HG02884 (cell line): ENCODE measurements around the gene TJP3.

Source experiments
- ATAC-seq: cut with Tn5 transposase; IDR thresholded peaks from one replicate; pipeline ENCODE4 v1.9.1; 2021; ENCODE audit warnings: mild to moderate bottlenecking, moderate library complexity; ENCODE audit not compliant: unreplicated experiment

The TJP3 gene

DNA sequence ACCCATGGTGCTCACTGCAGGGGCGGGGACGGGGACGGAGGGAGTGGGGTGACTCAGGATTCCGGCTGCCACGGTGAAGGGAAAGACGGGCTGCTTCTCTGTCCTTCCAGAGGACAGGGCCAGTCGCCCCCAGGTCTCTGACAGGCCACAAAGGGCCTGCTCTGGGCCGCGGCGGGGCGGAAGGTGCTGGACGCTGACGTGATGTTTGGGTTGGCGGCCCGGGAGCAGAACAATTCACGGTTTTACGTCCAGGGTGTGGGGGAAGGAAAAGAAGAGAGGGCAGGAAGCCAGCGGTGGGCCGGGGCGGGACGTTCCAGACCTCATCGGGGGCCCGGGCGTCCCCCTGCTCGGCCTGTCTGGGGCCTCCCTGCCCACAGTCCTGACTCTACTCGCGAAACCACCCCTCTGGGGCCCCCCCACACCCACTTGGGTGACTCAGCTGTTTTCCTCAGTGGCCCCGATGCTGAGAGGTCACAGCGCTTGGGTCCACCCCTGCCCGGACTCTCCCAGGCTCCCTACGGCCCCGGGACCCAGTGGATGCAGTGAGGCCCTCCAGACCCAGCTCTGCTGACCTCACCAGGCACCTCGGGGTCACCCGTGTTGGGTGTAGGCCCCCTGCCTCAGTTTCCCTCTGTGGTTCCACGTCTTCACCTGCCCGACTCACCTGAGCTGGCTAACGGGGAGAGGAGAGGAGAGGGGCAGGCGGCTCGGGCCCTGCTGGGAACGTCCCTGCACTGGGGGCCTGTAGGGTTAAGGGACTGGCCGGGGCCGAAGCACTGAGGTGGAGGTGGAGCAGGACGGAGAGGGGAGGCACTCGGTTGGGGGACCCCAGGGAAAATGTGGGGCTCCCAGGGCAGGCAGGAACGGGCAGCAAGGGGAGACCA lies 37.1 kb upstream of the TJP3 start:
- ATAC-seq = no peak

DNA sequence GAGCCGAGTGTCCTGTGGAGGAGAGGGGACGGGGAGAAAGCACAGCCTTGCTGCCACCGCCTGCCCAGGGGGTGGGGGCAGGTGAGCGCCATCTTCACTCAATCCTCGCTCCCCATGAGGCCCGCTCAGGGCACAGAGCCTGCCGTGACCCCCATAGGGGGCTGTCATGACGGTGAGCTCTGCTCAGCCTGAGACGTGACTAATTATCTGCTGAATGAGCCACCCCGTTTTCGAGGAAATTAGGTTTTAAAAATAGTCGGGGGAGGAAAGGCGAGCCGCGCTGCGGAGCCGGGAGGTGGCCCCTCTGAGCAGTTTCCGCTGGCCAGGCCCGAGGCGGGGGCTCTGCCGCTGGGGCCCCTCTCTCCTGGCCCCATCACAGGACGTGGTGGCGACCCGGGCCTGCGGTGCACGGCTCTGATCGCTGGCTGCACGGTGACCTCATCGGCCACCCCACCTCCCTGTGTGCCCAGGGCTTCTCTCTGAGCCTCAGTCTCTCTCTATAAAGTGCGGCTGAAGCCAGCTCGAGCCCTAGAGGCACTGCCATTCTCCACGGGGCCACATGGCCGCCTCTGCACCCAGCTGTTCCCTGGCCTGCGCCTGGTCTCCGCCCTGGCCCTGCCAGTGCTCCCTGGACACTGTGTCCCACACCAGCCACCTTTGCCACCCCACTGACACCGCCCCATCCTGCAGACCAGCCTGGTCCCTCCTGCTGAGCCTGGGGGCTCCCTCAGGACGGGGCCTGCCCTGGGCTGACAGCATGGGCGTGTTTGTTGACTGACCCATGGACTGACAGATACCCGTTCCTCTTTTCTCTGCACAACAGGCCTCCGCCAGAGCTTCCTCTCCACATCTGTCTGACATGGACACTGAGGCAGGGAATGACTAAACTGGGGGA lies 36.3 kb upstream of the TJP3 start:
- ATAC-seq = no peak

DNA sequence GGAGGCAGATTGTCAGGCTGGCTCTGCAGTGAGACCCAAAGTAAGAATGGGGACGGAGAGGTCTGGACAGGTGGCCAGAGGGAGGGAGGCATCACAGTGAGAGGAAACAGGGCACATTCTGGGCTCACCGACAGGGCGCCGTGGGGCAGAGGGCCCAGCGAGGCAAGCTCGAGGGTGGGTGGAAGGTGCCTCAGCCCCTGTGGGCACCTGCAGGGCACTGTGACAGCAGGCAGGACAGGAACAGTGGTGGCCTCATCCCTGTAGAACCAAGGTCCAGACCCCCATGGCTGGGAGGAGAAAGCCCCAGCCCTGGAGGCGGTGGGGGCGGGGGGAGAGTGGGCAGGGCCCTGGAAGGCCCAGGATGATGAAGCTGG lies 35.6 kb upstream of the TJP3 start:
- no peak for ATAC-seq

DNA sequence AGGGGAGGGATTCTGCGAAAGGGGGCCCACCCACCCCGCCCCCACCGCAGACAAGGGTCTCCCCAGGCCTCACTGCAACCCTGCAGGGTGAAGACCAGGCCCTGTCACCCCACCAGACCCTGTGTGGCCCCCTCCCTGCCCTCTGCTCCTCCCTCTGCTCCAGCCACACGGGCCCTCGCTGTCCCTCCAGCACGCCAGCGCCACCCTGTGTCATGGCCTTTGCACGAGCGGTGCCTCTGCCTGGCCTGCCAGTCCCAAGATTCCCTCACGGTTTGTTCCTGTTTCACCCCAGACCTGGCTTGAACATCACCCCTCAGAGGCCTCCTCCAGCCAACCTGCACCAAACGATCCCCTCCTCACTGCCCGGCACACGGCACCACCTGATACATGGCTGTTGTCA lies 35.2 kb upstream of the TJP3 start:
- ATAC-seq = no peak

DNA sequence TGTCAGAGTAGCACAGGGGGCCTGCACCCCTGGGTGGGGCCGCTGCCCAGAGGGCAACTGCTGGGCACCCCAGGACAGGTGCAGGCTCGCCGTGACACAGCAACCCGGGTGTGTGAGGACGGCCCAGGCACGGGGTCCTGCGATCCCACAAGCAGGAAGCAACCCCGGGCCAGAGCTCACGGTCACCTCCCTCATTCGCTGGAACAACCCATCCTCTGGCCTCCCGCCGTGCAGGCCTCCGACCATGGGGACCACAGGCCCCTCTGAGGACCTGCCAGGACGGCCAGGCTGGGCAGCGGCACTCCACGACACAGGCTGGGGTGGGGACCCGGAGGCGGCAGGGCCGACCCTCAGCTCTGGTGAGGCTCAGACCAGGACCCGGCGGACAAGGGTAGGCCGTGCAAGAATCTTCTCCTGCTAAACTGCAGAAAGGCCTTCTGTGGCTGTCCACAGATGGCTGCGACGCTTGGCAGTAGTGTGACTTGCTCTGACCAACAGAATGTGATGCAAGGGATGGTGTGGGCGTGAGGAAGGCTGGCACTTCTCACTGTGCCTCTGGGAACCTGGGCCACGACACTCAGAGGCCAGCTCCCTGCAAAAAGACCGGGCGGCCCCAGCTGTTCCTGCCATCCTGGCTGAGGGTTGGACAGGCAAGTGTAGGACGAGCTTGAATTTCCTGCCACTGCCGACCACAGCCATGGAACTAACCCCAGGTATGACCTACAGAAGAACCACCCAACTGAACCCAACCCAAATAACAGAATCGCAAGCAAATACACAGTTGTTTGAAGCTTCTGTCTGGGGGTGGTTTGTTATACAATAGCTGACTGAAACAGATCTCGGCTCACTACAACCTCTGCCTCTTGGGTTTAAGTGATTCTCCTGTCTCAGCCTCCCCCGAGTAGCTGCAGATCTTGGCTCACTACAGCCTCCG lies 34.4 kb upstream of the TJP3 start:
- no peak for ATAC-seq

DNA sequence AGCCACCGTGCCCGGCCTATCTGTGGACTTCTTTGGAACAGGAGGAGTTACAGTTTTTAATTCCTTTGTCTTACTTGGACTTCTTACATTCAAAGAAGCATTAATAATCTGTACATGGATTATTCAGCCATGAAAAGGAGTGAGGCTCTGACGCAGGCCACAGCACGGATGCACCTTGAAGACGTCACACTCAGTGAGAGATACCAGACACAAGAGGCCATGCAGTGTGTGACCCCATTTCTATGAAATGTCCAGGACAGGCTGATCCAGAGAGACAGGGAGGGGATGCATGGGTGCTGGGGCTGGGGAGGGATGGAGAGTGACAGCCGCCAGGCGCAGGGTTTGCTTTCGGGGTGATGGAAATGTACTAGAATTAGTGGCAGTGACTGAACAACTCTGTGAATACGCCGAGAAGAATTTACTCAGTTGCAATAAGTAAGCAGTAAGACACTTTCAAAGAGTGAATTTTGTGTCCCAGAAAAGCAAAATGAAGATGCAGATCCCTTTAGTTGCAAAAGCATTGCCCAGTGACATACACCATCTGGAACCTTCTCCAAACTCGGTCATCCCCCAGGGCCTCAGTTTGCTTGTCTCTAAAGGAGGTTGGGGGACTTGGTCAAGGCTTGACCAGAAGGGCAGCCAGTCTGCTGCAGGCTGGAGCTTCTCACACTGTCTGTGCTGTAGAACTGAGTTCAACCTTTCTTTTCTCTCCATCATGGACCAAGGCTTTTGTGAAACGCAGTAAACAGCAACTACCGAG lies 33.2 kb upstream of the TJP3 start:
- no peak for ATAC-seq

DNA sequence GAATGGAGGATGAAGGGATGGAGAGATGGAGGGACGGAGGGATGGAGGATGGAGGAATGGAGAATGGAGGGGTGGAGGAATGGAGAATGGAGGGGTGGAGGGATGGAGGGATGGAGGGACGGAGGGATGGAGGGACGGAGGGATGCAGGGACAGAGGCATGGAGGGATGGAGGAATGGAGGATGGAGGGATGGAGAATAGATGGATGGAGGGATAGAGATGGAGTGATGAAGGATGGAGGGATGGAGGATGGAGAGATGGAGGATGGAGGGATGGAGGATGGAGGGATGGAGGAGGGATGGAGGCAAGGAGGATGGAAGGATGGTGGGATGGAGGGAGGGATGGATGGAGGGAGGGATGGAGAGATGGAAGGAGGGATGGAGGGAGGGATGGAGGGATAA lies 30.0 kb upstream of the TJP3 start:
- ATAC-seq = no peak

DNA sequence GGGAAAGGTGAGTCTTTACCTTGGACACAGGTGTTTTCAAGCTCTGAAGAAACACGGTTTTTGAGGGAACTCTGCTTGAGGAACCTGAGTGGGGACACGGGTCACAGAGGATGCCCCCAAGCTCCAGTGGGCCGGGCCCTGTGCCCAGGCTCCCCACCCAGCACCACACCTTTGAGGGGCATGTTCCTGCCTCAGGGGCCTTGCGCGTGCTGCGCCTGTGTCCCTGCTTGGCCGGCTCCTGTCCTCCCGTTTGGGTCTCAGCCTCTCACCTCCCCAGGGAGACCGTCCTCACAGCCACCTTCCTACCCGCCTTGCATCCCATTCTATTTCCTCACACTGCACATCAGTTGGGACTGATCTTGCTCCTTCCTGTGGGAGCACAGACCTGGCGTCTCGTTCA lies 29.0 kb upstream of the TJP3 start:
- no peak for ATAC-seq

DNA sequence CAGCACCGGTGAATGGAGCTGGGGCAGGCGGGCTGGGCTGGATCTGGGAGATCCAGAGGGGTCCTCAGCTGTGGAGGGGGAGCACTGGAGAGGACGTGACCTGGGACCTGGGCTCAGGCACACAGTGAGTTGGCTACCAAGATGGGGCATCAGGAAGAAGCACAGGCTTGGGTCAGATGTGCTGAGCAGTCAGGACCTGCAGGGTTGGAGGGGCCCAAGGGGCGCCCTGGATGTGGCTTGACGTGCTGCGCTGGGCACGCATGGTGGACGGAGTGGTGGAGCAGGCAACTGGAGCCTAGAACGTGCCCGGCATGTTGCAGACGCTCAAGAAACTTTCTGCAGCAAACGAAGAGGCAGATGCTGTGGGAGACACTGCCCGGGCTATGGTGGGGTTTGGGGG lies 28.6 kb upstream of the TJP3 start:
- no peak for ATAC-seq

DNA sequence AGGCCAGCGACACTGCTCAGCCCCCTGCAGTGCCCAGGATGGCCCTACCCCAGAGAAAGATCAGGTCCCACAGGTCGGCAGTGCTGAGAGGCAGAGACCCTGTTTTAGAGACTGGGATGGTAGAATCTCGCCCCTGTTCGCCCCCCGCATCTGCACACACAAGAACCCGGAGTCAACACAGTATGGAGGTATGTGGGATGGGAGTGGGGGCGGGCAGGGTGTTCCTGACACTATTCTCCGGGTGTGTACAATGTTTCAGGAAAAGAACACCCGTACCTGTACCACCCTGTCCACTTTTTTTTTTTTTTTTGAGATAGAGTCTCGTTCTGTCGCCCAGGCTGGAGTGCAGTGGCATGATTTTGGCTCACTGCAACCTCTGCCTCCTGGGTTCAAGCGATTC lies 27.2 kb upstream of the TJP3 start:
- ATAC-seq = no peak

DNA sequence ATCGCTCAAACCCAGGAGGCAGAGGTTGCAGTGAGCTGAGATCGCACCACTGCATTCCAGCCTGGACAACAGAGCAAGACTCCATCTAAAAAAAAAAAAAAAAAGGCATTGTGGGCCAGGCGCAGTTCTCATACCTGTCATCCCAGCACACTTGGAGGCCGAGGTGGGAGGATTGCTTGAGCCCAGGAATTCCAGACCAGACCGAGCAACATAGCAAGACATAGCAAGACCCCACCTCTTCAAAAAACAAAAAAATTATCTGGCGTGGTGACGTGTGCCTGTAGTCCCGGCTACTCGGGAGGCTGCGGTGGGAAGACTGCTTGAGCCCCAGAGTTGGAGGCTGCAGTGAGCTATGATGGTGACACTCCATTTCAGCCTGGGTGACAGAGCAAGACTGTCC lies 25.9 kb upstream of the TJP3 start:
- no peak for ATAC-seq

DNA sequence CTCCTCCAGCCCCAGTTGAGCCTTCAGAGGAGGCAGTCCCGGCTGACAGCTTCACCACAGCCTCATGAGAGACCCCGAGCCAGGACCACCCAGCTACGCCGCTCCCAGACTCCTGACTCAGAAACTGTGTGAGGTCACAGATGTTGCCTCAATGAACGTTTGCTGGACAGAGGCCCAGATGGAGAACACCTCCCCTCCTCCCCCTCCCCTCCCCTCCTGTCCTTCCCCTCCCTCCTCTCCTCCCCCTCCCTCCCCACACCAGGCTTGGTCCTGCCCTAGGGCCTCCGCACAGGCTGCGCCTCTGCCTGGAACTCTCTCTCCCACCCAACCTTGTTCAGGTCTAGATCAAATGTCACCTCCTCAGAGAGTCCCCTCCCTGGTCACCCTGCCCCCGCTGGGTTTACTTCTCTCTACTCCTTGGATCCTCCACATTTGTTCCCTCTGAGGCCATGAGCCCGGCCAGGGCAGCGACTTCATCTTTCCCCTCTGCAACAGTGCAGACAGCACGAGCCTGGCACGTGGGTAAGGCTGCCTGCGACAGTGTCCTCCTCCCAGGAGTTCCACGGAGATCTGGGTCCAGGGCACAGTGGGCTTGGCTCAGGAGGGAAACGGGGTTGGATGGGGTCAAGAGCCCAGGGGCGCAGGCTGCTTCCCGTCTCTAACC lies 25.3 kb upstream of the TJP3 start:
- no peak for ATAC-seq

DNA sequence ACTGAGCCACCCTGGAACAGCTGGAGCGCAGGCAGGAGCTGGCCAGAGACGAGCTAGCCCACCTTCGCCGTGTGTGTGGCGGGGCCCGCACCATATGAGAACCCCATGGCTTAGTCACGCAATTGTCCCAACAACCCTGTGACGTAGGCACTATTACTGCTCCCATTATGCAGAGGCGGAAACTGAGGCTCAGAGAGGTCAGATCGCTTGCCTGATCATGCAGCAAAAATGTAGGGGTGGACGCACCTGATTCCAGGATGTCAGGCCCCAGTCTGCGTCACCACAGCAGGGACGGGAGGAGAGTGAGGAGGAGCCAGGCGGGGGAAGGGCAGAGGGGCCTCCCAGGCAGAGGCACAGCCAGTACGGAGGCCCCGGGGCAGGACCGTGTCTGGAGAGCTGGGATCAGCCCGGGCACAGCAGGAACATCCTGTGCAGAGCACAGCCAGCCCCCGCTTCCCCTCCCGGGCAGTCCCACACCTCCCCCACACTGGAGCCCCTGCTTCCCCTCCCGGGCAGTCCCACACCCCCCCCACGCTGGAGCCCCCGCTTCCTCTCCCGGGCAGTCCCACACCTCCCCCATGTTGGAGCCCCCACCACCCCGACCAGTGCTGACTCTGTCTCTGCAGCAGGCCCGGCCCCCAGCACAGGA lies 24.7 kb upstream of the TJP3 start:
- no peak for ATAC-seq

DNA sequence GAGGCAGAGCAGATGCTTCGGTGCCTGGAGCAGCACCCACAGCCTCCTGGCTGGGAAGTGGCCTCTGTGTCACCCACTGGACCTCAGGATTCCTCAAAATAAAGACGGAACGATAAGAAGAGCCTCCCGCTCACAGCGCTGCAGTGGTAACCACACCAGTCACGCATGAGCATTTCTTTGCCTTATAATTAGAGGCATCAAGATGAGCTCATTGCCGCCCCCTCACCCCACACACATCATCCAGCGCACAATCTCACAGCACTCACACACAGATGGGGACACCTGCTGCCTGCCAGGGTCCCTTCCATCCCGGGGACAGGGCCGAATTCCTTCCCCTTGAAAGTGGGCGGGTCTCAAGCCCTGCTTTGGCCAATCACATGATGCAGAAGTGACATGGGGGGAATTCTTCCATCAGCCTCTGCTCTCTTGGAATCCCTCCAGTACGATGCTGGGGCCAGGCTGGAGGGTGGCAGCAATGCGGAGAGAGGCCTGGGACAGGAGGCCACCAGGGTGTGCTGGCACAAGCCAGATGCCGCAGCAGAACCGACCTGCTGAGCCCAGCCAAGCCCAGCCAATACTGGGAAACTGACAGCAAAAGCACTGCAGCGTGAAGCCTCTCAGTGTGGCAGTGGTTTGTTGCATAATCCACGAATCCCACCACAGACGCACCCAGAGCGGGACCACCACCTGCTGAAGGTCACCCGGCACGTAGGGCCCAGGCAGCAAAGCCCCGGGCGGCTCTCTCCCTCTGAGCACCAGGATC lies 23.9 kb upstream of the TJP3 start:
- ATAC-seq = no peak

DNA sequence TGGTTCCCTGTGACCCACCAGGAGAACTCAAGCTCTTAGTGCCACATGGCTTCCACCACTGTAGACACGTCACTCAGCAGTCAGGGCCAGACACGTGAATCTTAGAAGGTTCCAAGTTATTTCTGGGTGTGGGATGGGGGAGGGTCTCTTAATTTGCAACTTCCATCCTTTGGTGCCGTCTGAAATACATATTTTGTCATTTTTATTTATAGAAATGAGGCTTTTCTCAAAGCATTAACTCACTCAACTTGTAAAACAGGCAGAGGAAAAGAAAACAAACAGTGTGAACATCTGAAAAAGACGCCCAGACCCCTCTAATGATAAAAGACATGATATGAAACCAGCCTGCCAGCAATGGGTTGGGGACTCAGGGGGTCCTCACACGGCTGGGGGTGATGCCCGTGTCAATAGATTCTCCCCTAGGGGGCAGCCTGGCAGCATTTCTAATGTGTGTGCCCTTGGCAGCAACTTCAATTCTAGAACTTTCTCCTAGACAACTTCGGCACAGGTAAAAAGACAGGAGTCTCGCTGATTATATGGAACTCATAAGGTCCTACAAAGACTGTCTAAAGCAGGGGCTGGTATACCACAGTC lies 23.3 kb upstream of the TJP3 start:
- no peak for ATAC-seq

DNA sequence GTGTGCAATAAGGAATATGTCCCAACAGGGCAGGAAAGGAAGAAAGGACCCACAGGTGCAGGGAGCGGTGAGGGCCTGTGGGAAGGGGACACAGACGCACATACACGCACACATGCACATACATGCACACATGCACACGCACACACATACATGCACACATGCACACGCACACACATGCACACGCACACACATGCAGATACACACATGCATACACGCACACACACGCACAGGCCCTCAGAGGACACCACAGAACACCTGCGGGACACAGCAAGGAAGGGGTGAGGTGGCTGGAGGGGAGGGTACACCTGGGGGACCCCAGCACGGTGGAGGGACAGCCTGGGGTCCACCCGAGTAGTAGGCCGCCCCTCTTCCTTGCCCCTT lies 20.8 kb upstream of the TJP3 start:
- ATAC-seq = no peak

DNA sequence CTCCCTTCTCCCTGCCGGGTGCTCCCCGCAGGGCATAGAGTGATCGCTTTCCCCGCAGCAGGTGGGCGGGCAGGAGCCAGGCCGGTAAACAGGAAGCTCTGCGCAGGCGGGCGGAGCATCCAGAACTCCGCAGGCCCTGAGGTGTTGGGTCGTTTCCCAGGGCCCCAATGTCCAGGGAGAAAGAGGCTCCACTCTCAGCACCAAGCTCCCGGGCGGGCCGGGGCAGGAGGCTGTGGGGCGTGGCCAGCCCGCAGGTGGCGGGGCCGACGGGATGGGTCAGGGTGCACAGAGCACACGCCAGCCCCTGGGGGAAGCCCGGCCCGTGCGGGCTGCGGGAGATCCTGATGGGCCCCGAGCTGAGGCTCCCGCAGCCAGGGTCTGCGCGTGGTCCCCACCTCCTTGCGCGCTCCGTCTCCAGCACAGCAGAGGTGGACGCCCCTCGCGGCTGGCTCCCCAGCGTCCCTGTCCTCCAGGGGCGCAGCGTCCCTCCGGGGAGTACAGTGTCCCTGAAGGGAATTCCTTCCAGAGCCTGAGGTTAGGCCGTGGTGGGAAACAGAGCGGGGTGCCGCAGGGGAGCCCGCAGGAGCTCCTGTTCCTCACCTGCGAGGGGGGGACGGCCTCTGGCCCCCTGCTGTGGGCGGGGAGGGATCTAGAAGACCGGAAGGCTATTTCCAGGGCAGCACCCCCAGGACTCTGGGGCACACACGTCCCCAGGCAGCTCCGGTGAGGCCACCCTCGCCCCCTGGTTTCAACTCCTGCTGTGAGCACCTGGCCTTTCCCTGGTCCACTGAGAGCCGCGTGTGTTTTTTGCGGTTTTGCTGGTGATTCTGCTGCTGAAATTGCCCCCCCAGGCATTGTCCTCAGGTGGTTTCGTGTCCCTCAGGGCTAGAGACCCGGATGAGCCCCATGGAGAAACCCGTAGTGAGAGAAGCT lies 20.1 kb upstream of the TJP3 start:
- ATAC-seq = no peak
